D341Med (cell line): ENCODE measurements around the gene ZC3H14.
"Not testable (repeated sequence)": the region's sequence is repeated elsewhere in the genome, so short reads cannot be mapped to it uniquely, and the experiment has no call there.

Experiments used
- DNase-seq: peaks from one replicate; pipeline ENCODE4 v3.0.0; 2012; ENCODE audit warnings: low spot score

Gene ZC3H14, protein sequence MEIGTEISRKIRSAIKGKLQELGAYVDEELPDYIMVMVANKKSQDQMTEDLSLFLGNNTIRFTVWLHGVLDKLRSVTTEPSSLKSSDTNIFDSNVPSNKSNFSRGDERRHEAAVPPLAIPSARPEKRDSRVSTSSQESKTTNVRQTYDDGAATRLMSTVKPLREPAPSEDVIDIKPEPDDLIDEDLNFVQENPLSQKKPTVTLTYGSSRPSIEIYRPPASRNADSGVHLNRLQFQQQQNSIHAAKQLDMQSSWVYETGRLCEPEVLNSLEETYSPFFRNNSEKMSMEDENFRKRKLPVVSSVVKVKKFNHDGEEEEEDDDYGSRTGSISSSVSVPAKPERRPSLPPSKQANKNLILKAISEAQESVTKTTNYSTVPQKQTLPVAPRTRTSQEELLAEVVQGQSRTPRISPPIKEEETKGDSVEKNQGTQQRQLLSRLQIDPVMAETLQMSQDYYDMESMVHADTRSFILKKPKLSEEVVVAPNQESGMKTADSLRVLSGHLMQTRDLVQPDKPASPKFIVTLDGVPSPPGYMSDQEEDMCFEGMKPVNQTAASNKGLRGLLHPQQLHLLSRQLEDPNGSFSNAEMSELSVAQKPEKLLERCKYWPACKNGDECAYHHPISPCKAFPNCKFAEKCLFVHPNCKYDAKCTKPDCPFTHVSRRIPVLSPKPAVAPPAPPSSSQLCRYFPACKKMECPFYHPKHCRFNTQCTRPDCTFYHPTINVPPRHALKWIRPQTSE

DNA sequence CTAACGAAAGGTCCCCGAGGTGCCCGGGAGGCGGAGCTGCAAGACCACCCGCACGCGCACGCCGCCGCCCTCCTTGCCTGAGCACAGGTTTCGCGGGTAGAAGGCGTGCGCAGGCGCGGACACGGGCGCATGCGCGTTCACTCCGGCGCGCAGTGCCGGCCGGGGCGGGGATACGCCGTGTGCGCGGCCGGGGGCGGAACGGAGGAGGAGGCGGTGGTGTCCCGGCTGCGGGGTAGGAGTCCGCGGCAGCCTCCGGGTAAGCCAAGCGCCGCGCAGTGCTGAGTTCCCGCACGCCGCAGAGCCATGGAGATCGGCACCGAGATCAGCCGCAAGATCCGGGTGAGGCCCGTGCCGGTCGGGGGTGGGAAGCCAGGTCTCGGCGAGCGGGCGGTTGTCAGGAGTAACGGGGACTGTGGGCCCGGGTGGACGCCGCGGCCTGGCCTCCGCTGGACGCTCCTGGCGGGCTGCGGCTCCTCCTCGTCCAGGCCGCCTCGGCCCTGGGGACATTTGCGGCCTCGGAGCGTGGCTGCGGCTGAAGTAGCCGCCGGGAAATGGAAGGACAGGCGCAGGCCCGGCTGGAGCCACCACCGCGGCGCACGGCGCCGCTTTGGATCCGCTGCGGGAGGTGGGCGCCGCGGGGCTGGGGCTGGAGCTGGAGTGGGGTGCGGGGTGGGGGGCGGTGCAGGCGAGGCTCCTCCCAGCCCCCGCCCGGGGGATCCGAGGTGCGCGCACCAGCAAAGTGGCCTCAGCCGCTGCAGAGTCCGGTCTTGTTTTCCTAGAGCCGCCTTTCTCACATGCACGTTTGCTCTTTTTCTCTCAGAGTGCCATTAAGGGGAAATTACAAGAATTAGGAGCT is at the start of gene ZC3H14:
ZC3H14 (plus strand) TSS at position 207 of the 856 bp plus-strand sequence; CDS start at position 304, 97 bp downstream.
- DNase-seq: peak; percentile 98

DNA sequence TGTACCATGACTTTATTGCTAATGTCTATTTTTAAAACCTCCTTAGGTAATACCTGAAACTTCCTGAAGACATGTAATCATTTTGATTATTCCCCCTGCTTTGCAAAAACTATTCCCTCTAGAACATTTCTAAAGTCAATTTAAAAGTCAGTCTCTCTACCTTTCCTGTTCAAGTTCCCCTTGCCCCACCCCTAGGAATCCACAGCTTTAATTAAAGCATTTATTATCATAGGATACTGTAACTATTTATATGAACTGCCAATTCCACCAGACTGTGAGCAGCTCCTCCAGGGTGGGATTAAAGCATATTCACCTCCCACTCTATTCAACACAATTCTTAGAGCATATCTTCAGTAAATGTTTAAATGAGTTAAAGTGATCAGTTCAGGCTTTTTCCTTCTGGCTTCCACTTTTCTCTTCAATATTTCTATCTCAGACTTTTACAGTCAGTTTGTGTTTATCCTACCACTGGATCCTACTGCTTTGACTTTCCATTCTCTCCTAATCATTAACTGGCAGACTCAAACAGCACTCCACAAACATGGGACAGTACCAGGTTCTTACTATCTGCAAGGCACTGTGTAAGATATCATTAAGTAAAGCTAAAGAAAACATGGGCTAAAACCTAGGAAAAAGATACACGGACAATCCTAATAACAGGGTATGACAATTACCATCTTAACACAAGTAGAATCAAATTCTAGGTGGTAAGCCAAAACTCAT is 47.2 kb upstream of the ZC3H14 start:
- no peak for DNase-seq

DNA sequence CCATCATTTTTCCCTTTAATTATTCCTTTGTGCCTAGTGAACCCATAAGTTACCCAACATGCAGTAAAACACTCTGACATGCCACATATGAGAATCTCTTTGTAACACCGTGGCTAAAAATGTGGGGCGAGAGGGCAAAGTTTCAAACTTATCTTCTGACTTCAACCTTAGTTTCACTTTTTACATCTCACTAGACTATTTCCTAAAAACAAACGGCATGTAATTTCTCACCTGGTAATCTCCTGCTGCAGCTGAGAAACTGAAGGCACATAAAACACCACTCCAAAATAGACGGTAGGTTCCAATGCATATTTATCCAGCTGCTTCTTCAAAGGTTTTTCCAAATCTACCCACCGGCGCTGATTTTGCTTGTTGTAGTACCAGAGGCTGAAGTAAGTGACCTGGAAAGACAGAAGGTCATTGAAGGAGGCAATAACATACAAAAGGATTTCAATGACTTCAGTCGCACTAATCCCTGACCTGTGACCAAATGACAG is 45.9 kb upstream of the ZC3H14 start:
- no peak for DNase-seq

DNA sequence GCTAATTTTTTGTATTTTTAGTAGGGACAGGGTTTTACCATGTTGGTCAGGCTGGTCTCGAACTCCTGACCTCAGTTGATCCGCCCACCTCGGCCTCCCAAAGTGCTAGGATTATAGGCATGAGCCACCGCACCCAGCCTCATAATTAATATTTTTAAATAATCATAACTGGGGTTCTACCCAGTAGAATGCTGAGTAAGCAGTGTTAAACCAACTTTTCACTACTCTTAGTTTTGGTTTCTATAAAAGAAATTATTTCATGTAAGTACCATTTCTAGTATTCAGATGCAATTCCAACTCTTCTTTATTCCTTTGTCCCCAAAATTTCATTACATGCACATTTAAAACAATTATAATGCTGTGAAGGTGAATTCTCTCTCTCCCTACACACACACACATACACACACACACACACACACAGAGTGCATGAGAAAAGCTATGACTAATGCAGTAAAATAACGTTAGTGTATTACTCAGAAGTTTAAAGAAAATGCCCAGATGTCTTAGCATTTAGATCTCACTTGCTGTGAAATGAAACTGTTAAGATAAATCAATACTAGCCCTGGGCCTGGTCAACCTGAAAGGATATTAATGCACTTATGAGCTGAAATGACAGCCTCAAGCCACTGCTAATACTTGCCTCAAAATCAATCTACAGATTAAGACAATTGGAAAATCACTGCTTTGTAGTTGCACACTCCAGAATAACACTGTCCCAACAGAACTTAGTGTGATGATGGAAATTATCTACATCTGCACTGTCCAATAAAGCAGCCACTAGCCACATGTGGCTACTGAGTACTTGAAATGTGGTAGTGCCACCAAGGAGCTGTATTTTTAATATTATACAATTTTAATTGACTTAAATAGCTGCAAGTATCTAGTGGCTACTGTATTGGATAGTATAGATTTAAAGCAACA is 44.0 kb upstream of the ZC3H14 start:
- DNase-seq: no peak

DNA sequence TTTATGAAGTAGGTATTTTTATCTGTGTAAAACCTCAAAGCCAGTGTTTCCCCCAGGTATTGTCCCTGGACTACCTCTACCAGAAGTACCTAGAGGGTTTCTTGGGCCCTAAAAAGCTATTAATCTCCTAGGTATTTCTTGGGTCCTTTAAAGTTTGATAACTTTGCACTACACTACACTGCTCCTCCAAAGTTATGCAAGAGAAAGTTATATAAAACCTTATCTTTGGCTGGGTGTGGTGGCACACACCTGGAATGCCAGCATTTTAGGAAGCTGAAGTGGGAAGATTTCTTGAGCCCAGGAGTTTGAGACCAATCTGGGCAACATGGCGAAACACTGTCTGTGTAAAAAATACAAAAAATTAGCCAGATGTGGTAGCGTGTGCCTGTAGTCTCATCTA is 42.9 kb upstream of the ZC3H14 start:
- DNase-seq: no peak

DNA sequence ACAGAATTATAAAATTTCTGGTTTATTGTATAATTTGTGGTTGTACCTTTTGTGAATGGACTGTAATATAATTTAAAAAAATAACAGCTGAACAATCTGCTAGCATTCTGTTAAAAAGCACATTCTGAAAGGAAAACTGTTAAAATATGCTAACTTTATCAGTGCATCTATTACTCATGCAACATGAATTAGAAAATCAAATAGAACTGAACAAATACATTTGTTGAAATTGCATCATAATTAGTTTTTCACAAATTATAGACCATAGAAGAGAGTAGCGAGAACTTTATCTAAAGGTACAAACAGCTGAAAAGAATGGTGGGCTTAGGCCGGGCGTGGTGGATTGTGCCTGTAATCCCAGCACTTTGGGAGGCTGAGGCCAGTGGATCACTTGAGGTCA is 41.0 kb upstream of the ZC3H14 start:
- no peak for DNase-seq

DNA sequence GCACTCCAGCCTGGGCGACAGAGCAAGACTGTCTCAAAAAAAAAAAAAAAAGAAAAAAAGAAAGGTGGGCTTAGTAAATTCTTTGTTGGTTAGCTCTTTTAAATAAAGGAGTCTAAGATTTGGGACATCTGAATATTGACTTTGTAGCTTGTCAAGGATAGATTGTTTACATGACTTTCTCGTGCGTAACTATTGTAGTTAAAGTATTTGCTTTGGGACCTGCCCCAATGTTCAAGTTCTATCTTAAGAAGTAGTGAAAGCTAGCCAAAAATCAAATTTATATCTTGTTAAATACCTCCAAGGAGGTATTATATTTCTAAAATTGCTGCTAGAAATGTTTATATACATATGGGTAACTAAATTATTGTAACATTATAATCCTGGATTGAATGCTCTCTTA is 40.4 kb upstream of the ZC3H14 start:
- DNase-seq: no peak

DNA sequence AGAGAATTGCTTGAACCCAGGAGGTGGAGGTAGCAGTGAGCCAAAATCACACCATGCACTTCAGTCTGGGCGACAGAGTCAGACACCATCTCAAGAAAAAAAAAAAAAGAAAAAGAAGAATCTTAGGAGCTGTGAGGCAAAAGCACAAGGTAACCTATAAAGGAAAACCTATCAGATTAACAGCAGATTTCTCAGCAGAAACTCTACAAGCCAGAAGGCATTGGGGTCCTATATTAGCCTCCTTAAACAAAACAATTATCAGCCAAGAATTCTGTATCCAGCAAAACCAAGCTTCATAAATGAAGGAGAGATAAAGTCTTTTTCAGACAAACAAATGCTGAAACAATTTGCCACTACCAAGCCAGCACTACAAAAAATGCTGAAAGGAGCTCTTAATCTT is 32.9 kb upstream of the ZC3H14 start:
- DNase-seq: not testable (repeated sequence)

DNA sequence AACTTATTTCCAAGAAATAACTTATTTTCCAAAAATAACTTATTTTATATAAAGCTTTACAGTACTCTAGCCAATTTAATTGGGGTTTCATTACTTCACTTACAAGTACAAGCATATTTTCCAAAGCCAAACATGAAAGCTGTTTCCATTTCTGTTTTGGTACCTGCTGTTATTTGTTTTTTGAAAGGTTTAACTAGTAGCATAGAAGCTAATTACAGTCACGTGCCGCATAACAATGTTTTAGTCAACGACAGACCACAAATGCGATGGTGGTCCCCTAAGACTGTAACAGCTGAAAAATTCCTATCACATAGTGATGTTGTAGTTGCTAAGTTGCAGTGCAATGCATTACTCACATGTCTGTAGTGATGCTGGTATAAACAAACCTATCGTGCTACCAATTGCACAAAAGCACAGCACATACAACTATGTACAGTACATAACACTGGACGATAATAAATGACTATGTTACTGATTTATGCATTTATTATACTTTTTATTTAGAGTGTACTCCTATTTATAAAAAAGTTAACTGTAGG is 29.7 kb upstream of the ZC3H14 start:
- no peak for DNase-seq

DNA sequence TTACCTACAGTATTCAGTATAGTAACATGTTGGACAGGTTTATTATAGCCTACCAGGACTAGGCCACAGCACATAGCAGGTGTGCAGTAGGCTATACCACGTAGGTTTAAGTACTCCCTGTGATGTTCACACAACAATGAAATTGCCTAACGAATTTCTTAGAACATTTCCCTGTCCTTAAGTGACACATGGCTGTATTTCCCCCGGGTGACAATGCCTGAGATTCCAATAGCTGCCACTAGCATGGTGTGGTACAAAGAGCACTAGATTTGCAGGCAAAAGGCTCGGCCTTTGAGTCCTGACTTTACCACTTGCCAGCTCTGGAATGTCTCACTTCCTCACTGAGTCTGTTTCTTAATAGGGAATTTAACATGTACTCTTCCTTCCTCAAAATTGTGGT is 27.7 kb upstream of the ZC3H14 start:
- peak; percentile 51 for DNase-seq

DNA sequence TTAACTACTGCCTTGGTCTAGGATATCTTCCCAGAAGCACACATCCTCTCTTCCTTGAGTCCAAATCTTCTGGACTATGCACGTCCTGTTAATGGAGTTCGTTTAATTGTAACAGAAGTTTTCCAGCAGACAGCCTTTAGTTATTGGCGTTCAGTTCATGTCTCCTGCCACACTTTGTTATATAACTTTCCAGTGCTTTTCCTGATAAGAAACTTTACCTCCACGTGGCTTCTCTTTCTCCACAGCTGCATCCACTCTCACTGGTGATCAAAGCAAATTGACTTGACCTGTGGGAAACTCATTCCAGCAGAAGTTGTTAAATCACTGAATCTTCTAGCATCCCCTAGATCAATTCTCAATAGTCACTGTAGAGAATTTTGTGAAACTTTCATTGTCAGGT is 27.0 kb upstream of the ZC3H14 start:
- DNase-seq: no peak

DNA sequence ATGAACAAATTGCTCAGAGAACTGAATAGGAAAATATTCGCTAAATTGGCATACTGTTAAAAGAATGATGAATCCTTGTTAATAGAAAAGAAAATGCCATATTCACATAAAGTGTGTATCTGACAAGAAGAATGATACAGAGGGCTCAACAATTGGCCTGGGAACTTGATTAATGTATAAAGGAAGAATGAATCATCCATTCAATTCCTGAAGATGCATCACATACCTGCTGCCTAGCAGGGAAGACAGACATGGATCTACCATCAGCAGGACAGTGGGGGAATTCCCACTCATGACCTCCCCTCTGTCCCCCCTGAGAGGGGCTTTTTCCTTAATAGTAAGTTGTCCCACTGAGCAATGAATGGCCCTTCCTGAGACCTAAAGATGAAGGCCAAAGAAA is 21.5 kb upstream of the ZC3H14 start:
- no peak for DNase-seq

DNA sequence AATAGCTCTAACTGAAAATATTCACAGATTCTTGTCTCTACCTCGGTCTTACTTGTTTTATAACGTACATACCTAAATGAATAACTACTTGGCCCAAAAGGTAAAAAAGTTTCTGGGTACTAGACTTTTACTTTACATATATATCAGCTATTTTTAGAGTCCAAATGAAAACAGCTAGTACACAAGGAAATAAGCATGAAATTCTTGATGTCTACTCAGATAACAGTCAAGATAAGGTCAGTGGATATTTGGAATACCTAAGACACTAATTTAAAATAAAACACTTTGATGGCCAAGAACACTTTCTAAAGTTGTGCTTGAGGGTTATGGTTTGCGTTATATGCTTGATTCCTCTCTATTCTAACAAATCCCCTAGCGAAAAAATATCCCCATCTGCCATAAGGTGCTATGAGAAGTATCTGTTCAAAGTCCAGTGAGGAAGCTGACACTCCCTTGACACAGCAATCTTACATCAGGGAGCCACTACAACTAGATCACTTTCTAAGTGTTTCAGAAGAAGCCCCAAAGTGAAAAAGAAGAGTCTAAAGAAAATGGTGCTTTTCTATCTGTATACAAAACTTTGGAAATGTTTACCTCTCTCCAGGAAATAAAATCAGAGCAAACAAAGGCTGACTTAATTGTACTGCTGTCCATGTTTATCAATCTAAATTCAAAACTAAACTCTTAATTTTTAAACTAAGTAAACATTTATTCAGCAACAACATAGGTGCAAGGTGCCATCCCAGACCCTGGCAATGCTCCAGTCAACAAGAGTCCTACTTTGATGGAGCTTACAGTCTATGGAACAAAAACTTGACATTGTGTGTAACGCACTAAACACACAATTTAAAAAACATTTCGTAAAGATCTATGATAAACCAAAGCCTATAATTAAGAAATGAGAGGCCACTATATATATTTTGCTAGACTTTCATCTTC is 19.7 kb upstream of the ZC3H14 start:
- DNase-seq: no peak

DNA sequence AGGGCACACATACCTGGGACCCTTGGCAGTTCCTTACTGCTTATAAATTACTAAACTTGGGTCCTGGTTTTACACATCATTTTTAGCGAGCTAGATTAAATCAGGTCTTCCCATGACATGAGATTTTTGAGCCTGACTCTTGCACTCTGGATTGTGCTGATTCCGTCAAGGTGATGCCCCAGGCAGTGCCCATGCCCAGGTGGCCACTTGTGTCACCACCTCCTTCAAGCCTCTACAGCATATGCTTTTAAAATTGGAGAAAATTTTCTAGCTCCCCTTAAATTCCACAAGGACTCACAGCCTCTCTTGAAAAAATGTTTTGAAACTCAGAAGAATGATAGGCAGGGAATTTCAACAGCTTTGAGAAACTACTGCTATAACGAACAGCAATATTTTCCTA is 17.6 kb upstream of the ZC3H14 start:
- no peak for DNase-seq

DNA sequence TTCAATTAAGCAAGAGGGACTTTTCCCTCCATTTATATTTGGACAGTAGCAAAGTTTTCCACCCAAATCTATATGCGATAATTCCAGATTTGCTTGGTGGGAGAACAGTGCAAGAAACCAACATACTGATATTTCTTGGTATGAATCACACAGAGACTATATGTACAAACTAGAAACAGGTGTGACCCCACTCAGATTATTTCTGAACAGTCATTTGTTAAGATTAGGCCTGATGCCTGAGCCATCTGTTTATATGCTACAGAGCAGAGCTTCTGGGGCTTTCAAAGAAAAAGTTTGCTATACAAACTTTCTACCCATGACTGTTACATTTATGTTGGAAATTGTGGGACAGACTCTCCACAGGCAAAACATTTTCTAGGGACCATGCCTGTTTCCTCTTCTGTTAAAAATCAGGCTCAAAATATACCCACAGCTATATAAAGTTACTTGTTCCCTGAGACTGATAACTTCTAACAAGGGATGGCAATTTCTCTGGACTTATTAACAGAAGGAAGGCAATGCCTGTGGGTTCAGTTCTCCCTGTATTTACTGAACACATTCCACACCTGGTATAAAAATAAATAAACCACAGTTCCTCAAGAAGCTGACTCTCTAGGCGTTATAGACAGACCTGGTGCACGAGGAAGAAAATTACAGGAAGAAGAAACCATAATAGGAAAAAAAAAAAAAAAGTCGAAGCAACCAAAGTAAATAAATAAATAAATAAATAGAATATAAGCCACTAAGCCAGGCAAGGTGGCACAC is 16.0 kb upstream of the ZC3H14 start:
- DNase-seq: no peak

DNA sequence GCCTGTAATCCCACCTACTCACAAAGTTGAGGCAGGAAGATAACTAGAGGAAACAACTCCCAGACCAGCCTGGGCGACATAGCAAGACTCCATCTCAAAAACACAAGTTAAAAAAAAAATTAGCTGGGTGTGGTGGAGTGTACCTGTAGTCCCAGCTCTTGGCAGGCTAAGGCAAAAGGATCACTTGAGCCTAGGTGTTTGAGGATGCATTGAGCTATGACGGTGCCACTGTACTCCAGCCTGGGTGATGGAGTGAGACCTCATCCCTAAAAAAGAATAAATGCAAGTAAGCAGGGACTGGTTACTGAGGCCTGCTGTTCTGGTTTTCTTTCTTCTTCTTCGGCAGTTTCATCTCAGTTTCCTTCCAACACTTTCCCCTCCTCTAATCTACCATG is 15.5 kb upstream of the ZC3H14 start:
- no peak for DNase-seq

DNA sequence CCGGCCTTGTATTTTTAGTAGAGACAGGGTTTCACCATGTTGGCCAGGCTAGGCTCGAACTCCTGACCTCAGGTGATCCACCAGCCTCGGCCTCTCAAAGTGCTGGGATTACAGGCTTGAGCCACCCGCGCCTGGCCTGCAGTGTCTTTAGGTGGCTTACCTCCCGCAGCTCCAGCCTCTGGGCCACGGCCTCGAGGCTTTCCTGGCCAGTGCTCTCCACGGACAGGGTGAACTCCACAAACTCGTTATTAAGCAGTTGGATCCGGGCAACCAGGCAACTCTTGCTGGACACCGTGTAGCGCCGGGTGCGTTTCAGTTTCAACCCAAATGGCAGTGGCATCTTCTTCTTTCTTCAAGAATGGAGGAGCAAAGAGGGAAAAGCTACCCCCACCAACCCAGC is 12.8 kb upstream of the ZC3H14 start:
- no peak for DNase-seq

DNA sequence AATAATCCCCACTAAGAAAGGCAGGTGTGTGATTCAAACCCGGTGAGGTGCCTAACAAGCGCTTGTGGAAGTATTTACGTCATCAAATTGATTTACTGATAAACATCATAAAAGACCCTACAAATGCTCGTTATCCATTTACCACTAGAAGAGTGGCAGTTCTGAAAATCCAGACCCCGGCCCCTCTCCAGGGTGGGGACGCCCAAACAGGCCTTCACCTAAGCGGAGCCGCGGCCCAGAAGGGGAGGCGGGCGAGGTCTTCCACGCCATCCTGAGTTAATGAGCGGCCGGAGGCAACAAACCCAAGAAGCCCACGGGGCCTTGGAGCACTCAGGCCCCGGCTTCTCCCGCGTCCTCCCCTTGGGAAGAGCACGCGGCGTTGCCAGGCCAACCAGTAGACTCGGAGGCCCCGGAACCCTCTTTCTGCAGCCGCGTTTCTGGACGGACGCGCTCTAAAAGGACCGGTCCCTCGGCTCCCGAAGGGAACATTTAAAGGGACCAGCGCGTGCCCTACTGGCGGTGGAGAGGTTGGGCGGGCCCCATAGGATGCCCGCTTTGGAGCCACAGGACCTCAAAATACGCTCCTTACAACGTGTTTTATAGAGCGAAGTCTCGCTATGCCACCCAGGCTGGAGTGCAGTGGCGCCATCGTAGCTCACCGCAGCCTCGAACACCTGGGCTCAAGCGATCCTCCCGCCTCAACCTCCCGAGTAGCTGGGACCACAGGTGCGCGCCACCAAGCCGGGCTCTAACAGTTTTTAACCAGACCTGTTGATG is 11.6 kb upstream of the ZC3H14 start:
- peak; percentile 88 for DNase-seq
